Germinal center (tissue), 1 donor: ENCODE data around the gene CKMT1A.
A peak's percentile ranks its signal among the peaks of the same experiment; 100 is the strongest.
"Not testable (repeated sequence)": the region's sequence is repeated elsewhere in the genome, so short reads cannot be mapped to it uniquely, and the experiment has no call there.

Experiments used
- DNase-seq: peaks from one replicate; pipeline ENCODE4 v3.0.0; 2012; ENCODE audit warnings: mixed read lengths, low spot score

The CKMT1A gene

DNA sequence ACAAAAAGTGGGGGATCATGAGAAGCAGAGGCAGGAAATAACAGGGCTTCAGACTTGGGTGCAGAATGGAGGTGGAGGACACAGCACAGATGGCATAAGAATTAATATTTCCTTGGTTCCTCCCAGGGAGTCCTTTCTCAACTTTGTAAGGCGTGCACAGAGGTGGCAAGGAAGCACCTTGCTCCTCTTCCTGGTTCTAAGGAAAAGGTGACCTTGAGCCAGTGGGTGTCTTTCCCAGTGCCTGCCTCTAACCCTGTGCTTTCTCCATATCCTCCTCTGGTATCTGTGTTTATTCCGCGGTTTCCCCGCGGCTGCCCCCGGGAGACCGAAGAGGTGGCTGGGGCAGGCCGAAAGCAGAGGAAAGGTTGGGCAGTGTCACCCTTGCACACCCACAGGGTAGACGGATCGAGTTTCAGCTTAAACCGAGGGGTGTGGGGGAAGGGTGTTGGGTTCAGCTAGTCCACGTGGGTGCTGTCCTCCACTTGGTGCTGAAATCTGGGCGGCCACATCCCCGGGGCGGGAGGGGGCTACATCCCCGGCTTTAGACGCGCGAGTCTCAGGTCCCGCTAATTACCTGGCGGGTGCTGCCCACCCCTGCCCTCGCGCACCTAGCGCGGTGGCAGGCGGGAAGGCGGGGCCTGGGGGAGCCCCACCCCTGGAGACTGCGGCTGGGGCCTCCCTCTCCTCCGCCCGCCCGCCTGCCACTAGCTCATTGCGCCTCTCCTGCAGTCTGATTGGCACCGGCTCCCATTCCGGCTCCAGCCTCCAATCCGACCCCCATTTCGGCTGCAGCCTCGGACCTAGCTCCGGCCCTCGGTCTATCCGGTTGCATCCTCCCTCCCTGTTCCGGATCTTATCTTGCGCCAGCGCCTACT lies at the start of gene CKMT1A:
CKMT1A (plus strand) TSS at position 712 of the 875 bp plus-strand sequence. CDS start 192 bp downstream, outside the sequence.
- not testable (repeated sequence) for DNase-seq

DNA sequence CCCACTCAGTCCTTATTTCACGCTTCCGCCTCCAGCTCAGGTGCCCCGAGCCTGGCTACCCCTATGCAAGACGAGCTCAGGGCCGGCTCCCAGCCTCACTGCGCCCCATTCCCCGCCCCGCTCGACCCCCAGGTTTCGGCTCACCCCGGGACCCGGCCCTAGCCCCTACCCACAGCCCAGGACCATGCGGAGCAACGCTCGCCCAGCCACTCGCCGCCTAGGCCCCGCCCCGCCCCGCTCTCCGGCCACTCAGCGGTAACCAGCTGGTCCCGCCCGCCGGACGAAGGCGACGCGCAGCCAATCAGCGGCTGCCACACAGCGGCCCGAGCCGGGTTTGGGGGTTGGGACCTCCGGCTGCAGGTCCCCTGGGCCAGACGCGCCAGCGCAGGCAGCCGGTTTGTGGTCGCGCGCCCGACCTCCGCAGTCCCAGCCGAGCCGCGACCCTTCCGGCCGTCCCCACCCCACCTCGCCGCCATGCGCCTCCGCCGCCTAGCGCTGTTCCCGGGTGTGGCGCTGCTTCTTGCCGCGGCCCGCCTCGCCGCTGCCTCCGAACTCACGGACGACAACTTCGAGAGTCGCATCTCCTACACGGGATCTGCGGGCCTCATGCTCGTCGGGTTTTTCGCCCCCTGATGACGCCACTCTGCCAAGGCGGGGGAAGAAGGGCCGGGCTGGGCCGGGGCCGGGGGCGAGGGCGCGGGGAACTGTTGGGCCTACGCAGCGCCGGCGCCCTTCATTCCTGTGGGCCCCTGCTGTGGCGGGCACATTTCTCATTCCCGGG lies 44.8 kb upstream of the CKMT1A start, which contains the start of gene CATSPER2:
CATSPER2 (minus strand) TSS at position 196 of the 781 bp plus-strand sequence. CDS start 783 bp downstream, outside the sequence.
- DNase-seq: no peak

DNA sequence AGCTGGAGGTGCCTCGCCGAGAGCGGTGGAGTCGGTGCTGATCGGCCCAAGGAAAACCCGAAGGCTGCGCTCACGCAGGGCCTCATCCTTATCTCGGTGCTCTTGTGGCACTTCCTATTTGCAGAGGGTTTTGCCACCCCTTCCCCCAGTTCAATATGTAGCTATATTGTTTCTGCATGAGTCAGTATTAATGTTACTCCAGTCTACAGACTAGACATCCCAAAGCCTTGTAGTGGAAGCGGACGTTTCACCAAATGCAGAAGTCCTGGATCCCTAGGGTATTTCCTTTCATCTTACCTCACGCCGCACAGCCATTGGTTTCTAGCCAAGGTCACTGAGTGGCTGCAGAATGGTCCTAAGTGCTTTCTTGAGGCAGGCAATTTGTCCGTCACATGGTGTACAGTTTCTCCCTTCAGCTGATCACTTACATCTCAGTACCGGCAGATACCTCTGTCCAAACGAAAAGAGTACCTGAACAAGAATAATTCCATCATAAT lies 44.2 kb upstream of the CKMT1A start:
- not testable (repeated sequence) for DNase-seq

- DNase-seq: not testable (repeated sequence)
Observed at GRCh38 chr15:43659727-43660126, 33.9 kb upstream of the CKMT1A start.

DNA sequence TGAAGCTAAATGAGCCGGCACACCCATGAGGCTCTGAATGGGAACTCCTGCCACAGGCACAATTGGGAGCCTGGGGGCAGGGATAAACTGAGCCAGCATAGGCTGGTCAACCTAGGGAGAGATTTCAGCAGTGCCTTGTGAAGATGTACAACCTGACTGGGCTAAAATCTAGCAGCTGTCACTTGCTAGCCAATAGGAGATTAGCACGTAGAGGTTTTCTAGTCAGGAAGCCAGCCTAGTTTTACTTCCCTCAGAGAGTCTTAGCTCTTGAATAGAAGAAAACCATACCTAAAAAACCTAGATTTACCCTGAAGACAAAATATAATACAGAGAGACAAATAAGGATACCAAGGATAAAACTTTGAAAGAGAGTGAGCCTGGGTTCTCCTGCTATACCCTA lies 31.4 kb upstream of the CKMT1A start:
- not testable (repeated sequence) for DNase-seq

GRCh38 chr15:43663333-43663732 lies 30.3 kb upstream of the CKMT1A start:
- not testable (repeated sequence) for DNase-seq

GRCh38 chr15:43666177-43666576 lies 27.5 kb upstream of the CKMT1A start:
- not testable (repeated sequence) for DNase-seq

DNA sequence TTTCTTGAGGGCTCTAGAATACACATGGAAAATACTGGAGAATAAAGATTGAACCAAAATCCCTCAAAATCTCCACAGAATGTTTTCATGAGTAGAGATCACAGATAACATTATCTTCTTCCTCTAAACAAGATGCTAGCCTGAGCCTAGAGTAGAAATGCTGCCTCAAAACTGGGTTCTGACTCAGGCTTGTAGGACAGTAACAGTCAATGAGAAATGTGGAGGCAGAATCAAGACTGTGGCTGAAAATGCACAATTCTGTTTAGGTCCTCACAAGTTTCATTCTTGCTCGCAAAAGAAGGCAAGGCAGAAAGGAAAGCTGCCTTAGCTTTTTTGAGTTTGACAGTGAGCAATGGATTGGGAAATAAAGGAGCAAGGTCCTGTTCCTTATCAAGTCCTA lies 19.5 kb upstream of the CKMT1A start:
- not testable (repeated sequence) for DNase-seq

GRCh38 chr15:43689604-43690301 lies 3.9 kb upstream of the CKMT1A start:
- not testable (repeated sequence) for DNase-seq

- not testable (repeated sequence) for DNase-seq
Observed at GRCh38 chr15:43692679-43693078, 980 bp upstream of the CKMT1A start.

GRCh38 chr15:43702174-43702573 lies 8.5 kb downstream of the CKMT1A start:
- no peak for DNase-seq

DNA sequence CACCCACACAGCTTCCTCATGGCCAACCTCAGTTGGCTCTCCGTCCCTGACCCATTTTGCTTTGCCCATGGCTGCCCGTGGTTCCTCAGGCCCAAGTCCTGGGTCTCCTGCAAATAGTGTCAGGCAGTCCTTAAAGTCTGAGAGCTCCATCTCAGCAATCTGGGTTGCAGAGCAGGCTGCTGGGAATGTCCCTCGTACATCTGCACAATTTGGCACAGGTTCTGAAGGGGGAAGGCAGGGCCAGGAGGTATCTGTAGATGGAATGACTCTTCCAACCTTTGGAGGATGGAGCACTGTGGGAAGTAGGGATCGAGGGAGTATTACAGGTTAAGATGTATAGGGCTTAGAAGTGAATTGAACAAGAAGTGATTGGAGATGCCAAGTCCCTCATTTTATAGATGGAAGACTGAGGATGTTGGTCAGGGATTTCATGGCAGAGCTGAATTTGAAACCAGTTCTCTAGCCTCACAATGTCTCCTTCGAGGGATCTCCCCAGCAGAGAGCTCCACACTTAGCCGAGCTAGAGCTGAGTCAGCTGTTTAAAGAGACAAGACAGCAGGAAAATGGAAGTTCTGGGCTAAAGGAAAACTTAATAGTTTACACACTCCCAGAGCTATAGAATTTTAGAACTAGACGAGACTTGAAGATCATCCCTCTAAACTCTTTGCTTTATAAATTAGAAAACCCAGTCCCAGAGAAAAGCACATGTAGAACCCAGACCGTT lies 9.2 kb downstream of the CKMT1A start:
- no peak for DNase-seq

- DNase-seq: not testable (repeated sequence)
Observed at GRCh38 chr15:43710431-43711131, 16.9 kb downstream of the CKMT1A start.

DNA sequence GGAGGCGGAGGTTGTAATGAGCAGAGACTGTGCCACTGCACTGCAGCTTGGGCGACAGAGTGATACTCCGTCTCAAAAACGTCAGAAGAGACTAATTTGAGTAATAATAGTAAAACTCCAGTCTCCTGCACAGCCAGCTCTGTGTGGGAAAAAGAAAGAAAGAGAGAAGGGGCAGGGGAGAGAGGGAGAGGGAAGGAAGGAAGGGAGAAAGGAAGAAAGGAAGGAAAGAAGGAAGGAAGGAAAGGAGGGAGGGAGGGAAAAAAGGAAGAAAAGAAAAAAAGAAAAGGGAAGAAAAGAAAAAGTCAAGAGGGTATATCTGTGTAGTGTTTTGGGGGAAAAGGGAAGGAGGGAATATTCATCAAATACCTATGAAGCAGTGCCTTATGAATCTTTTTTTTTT lies 29.5 kb downstream of the CKMT1A start:
- DNase-seq: no peak

DNA sequence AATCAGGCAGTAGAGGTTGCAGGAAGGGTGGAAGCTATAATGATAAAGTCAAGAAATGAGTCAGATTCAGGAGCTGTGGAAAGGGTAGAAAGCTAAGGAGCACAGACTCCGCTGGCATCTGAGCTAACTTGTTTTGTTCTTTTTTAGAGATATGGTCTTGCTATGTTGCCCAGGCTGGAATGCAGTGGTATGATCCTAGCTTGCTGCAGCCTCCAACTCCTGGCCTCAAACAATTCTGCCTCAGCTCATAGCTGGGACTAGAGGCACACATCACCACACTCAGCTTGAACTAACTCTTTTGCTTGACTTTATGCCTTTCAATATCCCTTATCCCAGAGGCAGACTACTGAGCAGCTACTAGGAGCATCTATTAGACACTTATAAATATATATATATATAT lies 32.6 kb downstream of the CKMT1A start:
- DNase-seq: not testable (repeated sequence)

DNA sequence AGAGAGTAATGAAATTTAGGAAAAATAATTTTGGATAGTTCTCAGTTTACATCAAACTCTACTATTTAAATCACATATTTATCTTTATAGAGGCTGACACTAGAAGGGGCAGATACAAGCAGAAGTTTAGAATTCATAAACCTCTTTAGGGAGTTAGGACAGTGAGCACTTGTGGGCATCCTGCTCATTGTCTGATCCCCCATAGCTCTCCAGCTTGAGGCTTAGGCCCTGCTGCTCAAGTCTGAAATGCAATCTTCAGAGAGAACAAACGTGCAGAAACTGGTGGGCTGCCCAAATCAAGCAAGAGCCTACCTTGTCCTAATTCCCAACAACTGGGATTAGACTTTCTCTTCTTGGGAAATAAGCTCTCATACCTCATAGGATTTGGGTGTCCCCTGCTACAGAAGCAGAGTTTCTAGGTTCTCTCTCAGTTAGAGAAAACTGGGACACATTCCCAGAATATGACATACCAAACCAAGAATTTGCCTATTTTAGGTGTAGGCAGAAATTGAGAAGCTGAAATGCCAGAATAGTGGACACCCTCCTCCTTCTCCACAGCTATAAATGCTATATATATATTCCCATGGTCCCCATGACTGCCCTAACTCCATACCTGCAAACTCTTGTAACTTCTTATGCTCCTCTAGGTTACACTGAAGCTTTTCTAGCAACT lies 34.5 kb downstream of the CKMT1A start:
- DNase-seq: not testable (repeated sequence)

- no peak for DNase-seq
Observed at GRCh38 chr15:43735416-43735815, 41.8 kb downstream of the CKMT1A start.

DNA sequence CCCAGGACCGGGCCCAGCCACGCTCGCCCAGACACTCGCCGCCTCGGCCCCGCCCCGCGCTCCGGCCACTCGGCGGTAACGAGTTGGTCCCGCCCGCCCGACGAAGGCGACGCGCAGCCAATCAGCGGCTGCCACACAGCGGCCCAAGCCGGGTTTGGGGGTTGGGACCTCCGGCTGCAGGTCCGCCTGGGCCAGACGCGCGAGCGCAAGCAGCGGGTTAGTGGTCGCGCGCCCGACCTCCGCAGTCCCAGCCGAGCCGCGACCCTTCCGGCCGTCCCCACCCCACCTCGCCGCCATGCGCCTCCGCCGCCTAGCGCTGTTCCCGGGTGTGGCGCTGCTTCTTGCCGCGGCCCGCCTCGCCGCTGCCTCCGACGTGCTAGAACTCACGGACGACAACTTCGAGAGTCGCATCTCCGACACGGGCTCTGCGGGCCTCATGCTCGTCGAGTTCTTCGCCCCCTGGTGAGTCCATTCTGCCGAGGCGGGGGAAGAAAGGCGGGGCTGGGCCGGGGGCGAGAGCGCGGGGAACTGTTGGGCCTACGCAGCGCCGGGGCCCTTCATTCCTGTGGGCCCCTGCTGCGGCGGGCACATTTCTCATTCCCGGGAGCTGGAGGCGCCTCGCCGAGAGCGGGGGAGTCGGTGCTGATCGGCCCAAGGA lies 52.7 kb downstream of the CKMT1A start, which contains the start of gene PDIA3:
PDIA3 (plus strand) TSS at position 194 of the 658 bp plus-strand sequence; CDS start at position 296, 102 bp downstream.
- peak; percentile 90 for DNase-seq

DNA sequence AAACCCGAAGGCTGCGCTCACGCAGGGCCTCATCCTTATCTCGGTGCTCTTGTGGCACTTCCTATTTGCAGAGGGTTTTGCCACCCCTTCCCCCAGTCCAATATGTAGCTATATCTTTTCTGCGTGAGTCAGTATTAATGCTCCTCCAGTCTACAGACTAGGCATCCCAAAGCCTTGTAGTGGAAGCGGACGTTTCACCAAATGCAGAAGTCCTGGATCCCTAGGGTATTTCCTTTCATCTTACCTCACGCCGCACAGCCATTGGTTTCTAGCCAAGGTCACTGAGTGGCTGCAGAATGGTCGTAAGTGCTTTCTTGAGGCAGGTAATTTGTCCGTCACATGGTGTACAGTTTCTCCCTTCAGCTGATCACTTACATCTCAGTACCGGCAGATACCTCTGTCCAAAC lies 53.2 kb downstream of the CKMT1A start:
- not testable (repeated sequence) for DNase-seq
